Kasumi-1 (cell line): Measurements from ENCODE around the gene KRTAP22-1.

Source experiments
- DNase-seq, 2 experiments: peaks; one replicate each; lab custom pipeline; 2025; lab: John Stamatoyannopoulos, UW

The KRTAP22-1 gene

DNA sequence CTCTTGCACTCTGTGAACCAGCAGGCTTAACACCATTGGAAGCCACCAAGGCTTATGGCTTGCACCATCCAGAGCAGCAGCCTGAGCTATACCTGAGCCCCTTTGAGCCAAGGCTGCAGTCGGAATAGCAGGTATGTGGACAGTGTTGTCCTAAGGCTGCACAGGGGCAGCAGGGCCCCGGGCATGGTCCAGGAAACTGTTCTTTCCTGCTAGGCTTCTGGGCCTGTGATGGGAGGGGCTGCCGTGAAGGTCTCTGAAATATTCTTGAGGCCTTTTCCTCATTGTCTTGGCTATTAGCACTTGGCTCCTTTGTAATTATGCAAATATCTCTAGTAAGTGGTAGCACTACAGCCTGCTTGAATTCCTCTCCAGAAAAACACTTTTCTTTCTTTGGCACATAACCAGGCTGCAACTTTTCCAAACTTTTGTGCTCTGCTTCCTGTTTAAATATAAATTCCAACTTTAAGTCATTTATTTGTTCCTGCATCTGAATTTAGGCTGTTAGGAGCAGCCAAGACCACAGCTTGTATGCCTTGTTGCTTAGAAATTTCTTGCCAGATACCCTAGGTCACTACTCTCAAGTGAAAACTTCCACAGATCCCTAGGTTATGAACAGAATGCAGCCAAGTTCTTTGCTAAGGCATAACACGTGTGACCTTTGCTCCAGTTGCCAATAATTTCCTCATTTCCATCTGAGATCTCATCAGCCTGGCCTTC lies 24.7 kb downstream of the KRTAP22-1 start:
- no peak for DNase-seq

DNA sequence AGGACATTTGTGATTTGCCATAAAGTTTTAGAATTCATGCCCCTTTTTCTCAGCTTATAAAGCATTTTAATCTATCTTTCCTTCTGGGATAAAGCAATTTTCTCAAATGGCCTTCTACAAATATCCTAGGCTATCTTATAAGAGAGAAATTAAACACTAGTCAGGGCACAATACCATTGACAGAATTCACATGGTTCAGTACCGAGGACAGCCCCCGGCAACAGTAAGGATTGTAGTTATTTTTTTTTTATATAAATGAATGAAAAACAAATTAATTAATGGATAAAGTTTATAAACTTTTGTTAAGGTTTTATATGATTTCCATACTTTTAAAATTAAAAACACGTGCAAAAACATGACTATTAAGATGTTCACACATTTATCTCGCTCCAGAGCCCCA lies 27.2 kb downstream of the KRTAP22-1 start:
- no peak for DNase-seq

DNA sequence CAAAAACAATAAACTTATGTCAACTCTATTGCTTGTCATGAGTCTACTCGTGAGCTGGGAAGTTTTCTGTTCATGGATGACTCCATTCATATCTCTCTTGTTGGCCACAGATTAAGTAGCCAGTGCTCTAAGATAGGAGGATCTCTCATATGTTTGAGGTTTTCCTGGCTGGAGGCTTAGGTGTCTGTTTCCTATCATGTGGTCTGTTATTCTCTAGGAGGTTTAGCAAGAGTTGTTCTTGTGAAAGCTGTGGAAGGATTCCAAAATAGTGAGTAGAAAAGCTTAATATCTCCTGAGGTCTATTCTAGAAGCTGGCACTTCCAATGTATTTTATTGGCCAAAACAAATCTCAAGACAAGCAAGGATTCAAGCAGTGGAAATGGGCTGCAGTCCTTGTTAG lies 28.3 kb downstream of the KRTAP22-1 start:
- DNase-seq = peak; percentile 43 to 51

DNA sequence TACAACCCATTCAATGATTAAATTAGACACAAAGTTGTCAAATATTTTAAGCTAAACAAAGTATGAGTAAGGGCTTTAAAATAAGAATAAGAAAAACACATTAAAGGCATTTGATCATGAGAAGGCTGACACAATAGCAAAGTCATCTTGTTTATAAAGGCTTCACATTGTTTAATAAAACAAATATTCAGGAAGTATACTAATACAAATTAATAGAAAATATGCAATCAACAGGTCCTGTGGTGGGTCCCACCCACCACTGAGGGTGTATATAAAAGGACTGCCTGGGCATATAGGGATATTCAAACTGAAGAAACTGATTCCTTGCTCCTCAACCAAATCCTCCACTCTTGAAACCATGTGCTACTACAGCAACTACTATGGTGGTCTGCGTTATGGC lies 34.0 kb downstream of the KRTAP22-1 start, which contains the start of gene KRTAP20-2:
Gene KRTAP20-2 (plus strand): TSS at position 301 of the 400 bp plus-strand sequence. CDS start 58 bp downstream, at position 359.
- DNase-seq = no peak

DNA sequence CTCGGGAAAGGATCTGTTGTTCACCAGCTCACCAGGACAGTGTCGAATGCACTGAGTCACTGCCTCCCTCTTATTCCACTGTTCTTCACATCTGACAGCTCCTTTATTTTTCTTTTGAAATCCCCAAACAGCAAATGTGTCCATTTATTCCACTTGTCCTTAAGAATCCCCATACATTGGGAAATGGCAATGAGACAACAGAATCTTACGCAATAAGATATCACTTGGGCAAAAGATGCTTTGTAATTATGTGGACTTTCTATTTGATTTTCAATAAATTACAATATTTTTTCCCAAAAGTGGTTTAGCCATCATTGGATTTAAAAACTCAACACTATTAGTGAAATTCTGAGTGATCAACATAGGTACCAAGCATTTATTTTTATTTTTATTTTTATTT lies 37.8 kb downstream of the KRTAP22-1 start:
- DNase-seq = no peak

DNA sequence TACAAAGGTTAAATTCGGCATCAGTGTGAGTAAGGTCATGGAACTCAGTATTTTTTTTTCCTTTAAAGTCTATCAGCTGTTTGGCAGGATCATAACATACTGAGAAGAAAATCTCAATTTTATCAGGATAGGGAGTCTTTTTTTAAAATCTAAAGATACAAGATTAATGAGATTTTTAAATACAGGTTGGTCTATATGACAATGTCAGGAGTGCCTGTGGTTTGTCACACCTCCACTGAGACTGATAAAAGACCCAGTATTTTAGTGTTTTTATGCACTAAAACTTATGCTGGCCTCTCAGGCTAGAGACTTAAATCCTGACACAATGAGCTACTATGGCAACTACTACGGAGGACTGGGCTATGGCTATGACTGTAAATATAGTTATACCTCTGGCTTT lies 41.7 kb downstream of the KRTAP22-1 start, which contains the start of gene KRTAP20-3:
Gene KRTAP20-3 (plus strand): TSS at position 301 of the 400 bp plus-strand sequence.
- DNase-seq = no peak

DNA sequence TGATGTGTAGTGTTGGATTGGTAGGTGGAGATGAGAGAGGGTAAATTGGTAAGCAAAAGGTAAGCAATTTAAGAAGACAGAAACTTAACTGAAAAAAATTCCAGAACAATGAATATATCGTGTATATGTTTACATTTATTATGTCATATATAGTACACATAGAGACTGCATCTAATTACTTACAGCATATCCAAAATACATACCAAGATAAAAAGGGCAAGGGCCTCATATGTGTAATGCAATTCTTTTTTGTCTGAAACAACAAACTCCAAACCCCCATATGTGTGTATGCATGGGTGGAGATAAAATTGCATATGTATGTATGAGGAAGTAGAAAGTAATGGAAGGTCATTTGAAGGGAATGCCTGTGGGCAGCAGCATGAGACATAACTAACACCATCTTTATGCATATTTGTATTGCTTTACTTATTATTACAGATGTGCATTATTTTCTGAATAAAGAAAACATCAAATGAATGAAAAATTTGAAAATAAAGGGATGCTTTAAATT lies 46.1 kb downstream of the KRTAP22-1 start:
- DNase-seq = no peak
